Tibial nerve (tissue), 3 donors: ENCODE results near the gene BACH2.

ENCODE experiments used
- CTCF ChIP-seq, 5 experiments: fragments of 200-600 bp in 3 of 5; fragments of 450-650 bp in 2 of 5; sonication (generic) in 3 of 5; IDR thresholded peaks; one replicate each; pipeline ENCODE4 v1.5.1; 2016 to 2019; ENCODE audit warnings: antibody characterized with exemption in 5 of 5, mild to moderate bottlenecking in 3 of 5, moderate library complexity in 2 of 5
- POLR2A ChIP-seq, 2 donors: fragments of 450-650 bp; IDR thresholded peaks; one replicate each; pipeline ENCODE4 v1.6.1; 2017; ENCODE audit warnings: antibody characterized with exemption in 2 of 2, mild to moderate bottlenecking in 2 of 2, moderate library complexity in 2 of 2

GRCh38 chr6:90186637-90187371 is 109.8 kb downstream of the BACH2 start:
- TF ChIP-seq CTCF (IDR thresholded peaks at IDR 0.05) (no peak), POLR2A (IDR thresholded peaks at IDR 0.05) (no peak)
